Measurements from ENCODE around the gene MALRD1.
"Not testable (repeated sequence)": the region's sequence is repeated elsewhere in the genome, so short reads cannot be mapped to it uniquely, and the experiment has no call there.

MALRD1 gene

GRCh38 chr10:19762026-19762425, 713.4 kb downstream of the MALRD1 start:
- Histone ChIP-seq H2AFZ (ENCODE audit: low read depth) (no peak overlapping the region), H3K27me3 (ENCODE audit: insufficient read depth, low read depth) (no peaks in the 10 kb centered on the region), H3K4me2 (no peak overlapping the region), H3K79me2 (ENCODE audit: insufficient read depth, low read depth) (no peaks in the 10 kb centered on the region), H3K36me3 (ENCODE audit: insufficient read depth) (no peaks in the 10 kb centered on the region), H3K27ac (no peak overlapping the region), H3K4me1 (ENCODE audit: low read depth, poor library complexity, severe bottlenecking) (no peaks in the 10 kb centered on the region), H3K4me3 (IDR thresholded peaks at IDR 0.05; ENCODE audit: insufficient read depth, low read depth, low read length) (no peak overlapping the region), H3K9ac (no peak overlapping the region), H4K20me1 (ENCODE audit: insufficient read depth) (no peaks in the 10 kb centered on the region)
- TF ChIP-seq, protein P1, sequence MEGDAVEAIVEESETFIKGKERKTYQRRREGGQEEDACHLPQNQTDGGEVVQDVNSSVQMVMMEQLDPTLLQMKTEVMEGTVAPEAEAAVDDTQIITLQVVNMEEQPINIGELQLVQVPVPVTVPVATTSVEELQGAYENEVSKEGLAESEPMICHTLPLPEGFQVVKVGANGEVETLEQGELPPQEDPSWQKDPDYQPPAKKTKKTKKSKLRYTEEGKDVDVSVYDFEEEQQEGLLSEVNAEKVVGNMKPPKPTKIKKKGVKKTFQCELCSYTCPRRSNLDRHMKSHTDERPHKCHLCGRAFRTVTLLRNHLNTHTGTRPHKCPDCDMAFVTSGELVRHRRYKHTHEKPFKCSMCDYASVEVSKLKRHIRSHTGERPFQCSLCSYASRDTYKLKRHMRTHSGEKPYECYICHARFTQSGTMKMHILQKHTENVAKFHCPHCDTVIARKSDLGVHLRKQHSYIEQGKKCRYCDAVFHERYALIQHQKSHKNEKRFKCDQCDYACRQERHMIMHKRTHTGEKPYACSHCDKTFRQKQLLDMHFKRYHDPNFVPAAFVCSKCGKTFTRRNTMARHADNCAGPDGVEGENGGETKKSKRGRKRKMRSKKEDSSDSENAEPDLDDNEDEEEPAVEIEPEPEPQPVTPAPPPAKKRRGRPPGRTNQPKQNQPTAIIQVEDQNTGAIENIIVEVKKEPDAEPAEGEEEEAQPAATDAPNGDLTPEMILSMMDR (conservative IDR thresholded peaks at IDR 0.05; ENCODE audit: low read depth, low read length): no peak

GRCh38 chr10:19764111-19764510, 715.5 kb downstream of the MALRD1 start:
- Histone ChIP-seq H3K79me2 (ENCODE audit: insufficient read depth, low read depth) (no peaks in the 10 kb centered on the region), H3K27ac (no peak overlapping the region), H2AFZ (ENCODE audit: low read depth) (no peak overlapping the region), H3K4me3 (IDR thresholded peaks at IDR 0.05; ENCODE audit: insufficient read depth, low read depth, low read length) (no peak overlapping the region), H3K4me2 (no peak overlapping the region), H4K20me1 (ENCODE audit: insufficient read depth) (no peaks in the 10 kb centered on the region), H3K9ac (no peak overlapping the region), H3K36me3 (ENCODE audit: insufficient read depth) (no peaks in the 10 kb centered on the region), H3K27me3 (ENCODE audit: insufficient read depth, low read depth) (no peaks in the 10 kb centered on the region), H3K4me1 (ENCODE audit: low read depth, poor library complexity, severe bottlenecking) (no peaks in the 10 kb centered on the region)
- TF ChIP-seq, protein P1 (conservative IDR thresholded peaks at IDR 0.05; ENCODE audit: low read depth, low read length): no peak

- Histone ChIP-seq H3K4me1 (ENCODE audit: low read depth, poor library complexity, severe bottlenecking) (no peaks in the 10 kb centered on the region), H3K4me3 (IDR thresholded peaks at IDR 0.05; ENCODE audit: insufficient read depth, low read depth, low read length) (no peak overlapping the region), H3K9ac (no peak overlapping the region), H3K79me2 (ENCODE audit: insufficient read depth, low read depth) (no peaks in the 10 kb centered on the region), H3K27me3 (ENCODE audit: insufficient read depth, low read depth) (no peaks in the 10 kb centered on the region), H3K36me3 (ENCODE audit: insufficient read depth) (no peaks in the 10 kb centered on the region), H3K27ac (no peak overlapping the region), H3K4me2 (no peak overlapping the region), H4K20me1 (ENCODE audit: insufficient read depth) (no peaks in the 10 kb centered on the region), H2AFZ (ENCODE audit: low read depth) (no peak overlapping the region)
- TF ChIP-seq, protein P1 (conservative IDR thresholded peaks at IDR 0.05; ENCODE audit: low read depth, low read length): no peak
Observed at GRCh38 chr10:19767876-19768275, 719.3 kb downstream of the MALRD1 start.

GRCh38 chr10:19769826-19770225, 721.2 kb downstream of the MALRD1 start:
- H3K9ac ChIP-seq; H3K79me2 ChIP-seq (ENCODE audit: insufficient read depth, low read depth); H3K36me3 ChIP-seq (ENCODE audit: insufficient read depth); H3K27me3 ChIP-seq (ENCODE audit: insufficient read depth, low read depth); H2AFZ ChIP-seq (ENCODE audit: low read depth); H3K4me2 ChIP-seq; H3K4me1 ChIP-seq (ENCODE audit: low read depth, poor library complexity, severe bottlenecking); H3K4me3 ChIP-seq (IDR thresholded peaks at IDR 0.05; ENCODE audit: insufficient read depth, low read depth, low read length); H3K27ac ChIP-seq; H4K20me1 ChIP-seq (ENCODE audit: insufficient read depth): not testable (repeated sequence)

DNA sequence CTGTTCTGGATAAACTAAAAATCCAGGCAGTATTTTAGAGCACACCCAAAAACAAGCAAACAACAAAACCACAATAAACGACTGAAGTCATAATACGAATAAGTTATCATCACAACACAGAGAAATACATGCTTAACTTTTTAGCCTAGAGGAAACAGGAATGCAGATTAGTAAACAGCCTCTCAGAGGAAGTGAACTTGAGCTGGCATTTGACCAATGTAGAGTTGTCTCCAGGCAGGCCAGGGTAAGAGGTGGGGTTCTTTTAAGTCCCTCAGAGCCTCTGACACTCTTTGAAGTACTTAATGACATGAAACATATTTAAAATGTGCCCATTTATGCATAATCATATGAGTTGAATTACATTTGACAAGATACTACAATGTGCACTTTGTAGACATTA, 724.4 kb downstream of the MALRD1 start:
- no peaks in the 10 kb centered on the region for H3K36me3 ChIP-seq (ENCODE audit: insufficient read depth)
- TF ChIP-seq, protein P1 (conservative IDR thresholded peaks at IDR 0.05; ENCODE audit: low read depth, low read length): no peak
- no peaks in the 10 kb centered on the region for H3K27me3 ChIP-seq (ENCODE audit: insufficient read depth, low read depth)
- no peak overlapping the region for H3K27ac ChIP-seq
- no peak overlapping the region for H3K4me2 ChIP-seq
- no peak overlapping the region for H3K9ac ChIP-seq
- no peaks in the 10 kb centered on the region for H3K4me1 ChIP-seq (ENCODE audit: low read depth, poor library complexity, severe bottlenecking)
- H3K79me2 ChIP-seq (ENCODE audit: insufficient read depth, low read depth): no peaks in the 10 kb centered on the region
- no peak overlapping the region for H2AFZ ChIP-seq (ENCODE audit: low read depth)
- no peaks in the 10 kb centered on the region for H4K20me1 ChIP-seq (ENCODE audit: insufficient read depth)
- H3K4me3 ChIP-seq (IDR thresholded peaks at IDR 0.05; ENCODE audit: insufficient read depth, low read depth, low read length): no peak overlapping the region

Measured in KMS-11 (cell line).